GM23338 (cell line): Measurements from ENCODE around the gene SUCLG1. TPM values are rescaled to one million over a fixed set of nuclear protein-coding genes. Genes with fewer than 3 reads are reported as not detected.

Experiments used
- ATAC-seq: fragments of 200-7000 bp; cut with Tn5 transposase; 3 replicates; pipeline ENCODE4 v1.9.1; 2020
- DNase-seq: peaks from one replicate; pipeline ENCODE4 v3.0.0-alpha.2; 2015; ENCODE audit warnings: low spot score
- H2AFZ ChIP-seq: fragments of 200-600 bp; sonication (generic); 2 replicates; pipeline ENCODE4 v1.8.0; 2016; ENCODE audit warnings: antibody characterized with exemption, mild to moderate bottlenecking, moderate library complexity
- H3F3A ChIP-seq: fragments of 200-600 bp; sonication (generic); replicated peaks from 2 replicates; pipeline ENCODE4 v1.8.0; 2017; ENCODE audit warnings: antibody characterized with exemption, mixed run types, low read depth
- H3K27ac ChIP-seq: fragments of 200-600 bp; sonication (generic); 2 replicates; pipeline ENCODE4 v1.6.1; 2016; ENCODE audit warnings: low read depth
- H3K27me3 ChIP-seq: fragments of 200-600 bp; sonication (generic); 2 replicates; pipeline ENCODE4 v1.8.0; 2016; ENCODE audit warnings: mild to moderate bottlenecking, mixed run types, moderate library complexity; ENCODE audit not compliant: insufficient read depth
- H3K36me3 ChIP-seq: fragments of 200-600 bp; sonication (generic); 2 replicates; pipeline ENCODE4 v1.8.0; 2016; ENCODE audit warnings: mild to moderate bottlenecking; ENCODE audit not compliant: insufficient read depth
- H3K4me1 ChIP-seq: fragments of 200-600 bp; sonication (generic); 2 replicates; pipeline ENCODE4 v1.8.0; 2016; ENCODE audit warnings: mild to moderate bottlenecking, moderate library complexity; ENCODE audit not compliant: insufficient read depth
- H3K4me2 ChIP-seq: fragments of 200-600 bp; sonication (generic); 2 replicates; pipeline ENCODE4 v1.7.1; 2017; ENCODE audit warnings: mixed run types
- H3K4me3 ChIP-seq: fragments of 200-600 bp; sonication (generic); 2 replicates; pipeline ENCODE4 v1.6.1; 2016; ENCODE audit warnings: mixed run types
- H3K79me2 ChIP-seq: fragments of 200-600 bp; sonication (generic); replicated peaks from 2 replicates; pipeline ENCODE4 v1.8.0; 2017; ENCODE audit warnings: mild to moderate bottlenecking; ENCODE audit not compliant: insufficient read depth
- H3K9me2 ChIP-seq: fragments of 200-600 bp; sonication (generic); 2 replicates; pipeline ENCODE4 v1.8.0; 2017; ENCODE audit not compliant: insufficient read depth
- H4K20me1 ChIP-seq: fragments of 200-600 bp; sonication (generic); replicated peaks from 2 replicates; pipeline ENCODE4 v1.8.0; 2017; ENCODE audit warnings: mild to moderate bottlenecking; ENCODE audit not compliant: insufficient read depth
- H3K27ac Mint-ChIP-seq: 2 replicates; pipeline ENCODE4 v1.8.0; 2020; ENCODE audit warnings: inconsistent platforms, mild to moderate bottlenecking, moderate library complexity, mixed read lengths
- H3K27me3 Mint-ChIP-seq: 3 replicates; pipeline ENCODE4 v1.8.0; 2022; ENCODE audit warnings: low read depth, mild to moderate bottlenecking, moderate library complexity, mixed read lengths, inconsistent platforms; ENCODE audit not compliant: insufficient read depth, poor library complexity
- H3K36me3 Mint-ChIP-seq: 3 replicates; pipeline ENCODE4 v1.8.0; 2021; ENCODE audit warnings: low read depth, mild to moderate bottlenecking, inconsistent platforms, moderate library complexity, mixed read lengths
- H3K4me1 Mint-ChIP-seq: 3 replicates; pipeline ENCODE4 v1.8.0; 2020; ENCODE audit warnings: mild to moderate bottlenecking, inconsistent platforms, mixed read lengths
- H3K4me3 Mint-ChIP-seq: 3 replicates; pipeline ENCODE4 v1.8.0; 2021; ENCODE audit warnings: moderate library complexity, mild to moderate bottlenecking, inconsistent platforms, mixed read lengths
- H3K9me3 Mint-ChIP-seq: 3 replicates; pipeline ENCODE4 v1.8.0; 2020; ENCODE audit warnings: moderate library complexity, mild to moderate bottlenecking, inconsistent platforms, mixed read lengths
- CREB1 ChIP-seq: fragments of 250-450 bp; sonication (Bioruptor Pico); IDR thresholded peaks from 2 replicates; pipeline ENCODE4 v1.5.0; 2020; ENCODE audit warnings: low read depth, mild to moderate bottlenecking, moderate library complexity
- ETS1 ChIP-seq: IDR thresholded peaks from 2 replicates; pipeline ENCODE4 v1.6.1; 2016; ENCODE audit warnings: antibody characterized with exemption
- EZH2 ChIP-seq: fragments of 200-600 bp; sonication (generic); IDR thresholded peaks from one replicate; pipeline ENCODE4 v1.8.0; 2017; ENCODE audit warnings: antibody characterized with exemption, mild to moderate bottlenecking, low read depth; ENCODE audit not compliant: unreplicated experiment
- EZH2phosphoT487 ChIP-seq: fragments of 200-600 bp; sonication (generic); IDR thresholded peaks from one replicate; pipeline ENCODE4 v1.8.1; 2018; ENCODE audit warnings: antibody characterized with exemption; ENCODE audit not compliant: unreplicated experiment
- JUNB ChIP-seq: IDR thresholded peaks from one replicate; pipeline ENCODE4 v1.6.1; 2016; ENCODE audit warnings: antibody characterized with exemption; ENCODE audit not compliant: unreplicated experiment
- NANOG ChIP-seq: IDR thresholded peaks from 2 replicates; pipeline ENCODE4 v1.6.1; 2016; ENCODE audit warnings: antibody characterized with exemption, borderline replicate concordance
- POLR2AphosphoS5 ChIP-seq: IDR thresholded peaks from 2 replicates; pipeline ENCODE4 v1.6.1; 2016; ENCODE audit warnings: antibody characterized with exemption, low read depth
- REST ChIP-seq: IDR thresholded peaks from one replicate; pipeline ENCODE4 v1.6.1; 2018; ENCODE audit warnings: antibody characterized with exemption; ENCODE audit not compliant: unreplicated experiment
- STAT1 ChIP-seq: IDR thresholded peaks from one replicate; pipeline ENCODE4 v1.6.1; 2016; ENCODE audit warnings: antibody characterized with exemption; ENCODE audit not compliant: unreplicated experiment
- ZNF114 ChIP-seq: fragments of 250-450 bp; sonication (Bioruptor Pico); IDR thresholded peaks from 2 replicates; pipeline ENCODE4 v1.5.0; 2020; ENCODE audit warnings: mild to moderate bottlenecking, moderate library complexity
- ZNF331 ChIP-seq: fragments of 250-450 bp; sonication (Bioruptor Pico); IDR thresholded peaks from 2 replicates; pipeline ENCODE4 v1.5.0; 2020; ENCODE audit warnings: low read depth, mild to moderate bottlenecking, moderate library complexity
- polyA plus RNA-seq: library from polyadenylated mRNA; unstranded; fragments of >200 nt; fragmentation: Nextera tagmentation; extraction: Ambion mirVana; gene quantifications from 2 replicates; pipeline ENCODE4 v1.2.1, GENCODE V29; 2016
- total RNA-seq: library from RNA; depleted of rRNA; stranded (reverse); fragments of >200 nt; shearing (Covaris generic); gene quantifications from 2 replicates; pipeline ENCODE4 v1.2.3, GENCODE V29; 2014
- TF ChIP-seq, protein P1 (sequence below), 2 experiments: fragments of 200-600 bp in 1 of 2; sonication (generic) in 1 of 2; conservative IDR thresholded peaks; 2 replicates each; pipeline versions ENCODE4 v1.5.1 to v1.6.1; 2016 to 2017; ENCODE audit warnings: antibody characterized with exemption in 2 of 2, low read depth in 2 of 2, mild to moderate bottlenecking in 2 of 2, moderate library complexity in 1 of 2
- TF ChIP-seq, protein P2 (sequence below): fragments of 250-450 bp; sonication (Bioruptor Pico); IDR thresholded peaks from 2 replicates; pipeline ENCODE4 v1.5.0; 2020; ENCODE audit warnings: mild to moderate bottlenecking, moderate library complexity

SUCLG1 gene
- total and polyA plus RNA-seq, 2 experiments from 2014 or later: 24.3 to 36.0 TPM

- H3K4me1 ChIP-seq: no peaks in the 10 kb centered on the region
- no peaks in the 10 kb centered on the region for H4K20me1 ChIP-seq
- no peak for ATAC-seq
- TF ChIP-seq REST: no peak
- TF ChIP-seq ETS1: no peak
- no peak for TF ChIP-seq NANOG
- no peak for TF ChIP-seq ZNF114 (CRISPR knock-in tag)
- TF ChIP-seq, protein P1, sequence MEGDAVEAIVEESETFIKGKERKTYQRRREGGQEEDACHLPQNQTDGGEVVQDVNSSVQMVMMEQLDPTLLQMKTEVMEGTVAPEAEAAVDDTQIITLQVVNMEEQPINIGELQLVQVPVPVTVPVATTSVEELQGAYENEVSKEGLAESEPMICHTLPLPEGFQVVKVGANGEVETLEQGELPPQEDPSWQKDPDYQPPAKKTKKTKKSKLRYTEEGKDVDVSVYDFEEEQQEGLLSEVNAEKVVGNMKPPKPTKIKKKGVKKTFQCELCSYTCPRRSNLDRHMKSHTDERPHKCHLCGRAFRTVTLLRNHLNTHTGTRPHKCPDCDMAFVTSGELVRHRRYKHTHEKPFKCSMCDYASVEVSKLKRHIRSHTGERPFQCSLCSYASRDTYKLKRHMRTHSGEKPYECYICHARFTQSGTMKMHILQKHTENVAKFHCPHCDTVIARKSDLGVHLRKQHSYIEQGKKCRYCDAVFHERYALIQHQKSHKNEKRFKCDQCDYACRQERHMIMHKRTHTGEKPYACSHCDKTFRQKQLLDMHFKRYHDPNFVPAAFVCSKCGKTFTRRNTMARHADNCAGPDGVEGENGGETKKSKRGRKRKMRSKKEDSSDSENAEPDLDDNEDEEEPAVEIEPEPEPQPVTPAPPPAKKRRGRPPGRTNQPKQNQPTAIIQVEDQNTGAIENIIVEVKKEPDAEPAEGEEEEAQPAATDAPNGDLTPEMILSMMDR (conservative IDR thresholded peaks at IDR 0.05; ENCODE audit: low read depth in 2 of 2): no peak
- no peak for TF ChIP-seq POLR2AphosphoS5
- no peak for TF ChIP-seq EZH2
- TF ChIP-seq, protein P2, sequence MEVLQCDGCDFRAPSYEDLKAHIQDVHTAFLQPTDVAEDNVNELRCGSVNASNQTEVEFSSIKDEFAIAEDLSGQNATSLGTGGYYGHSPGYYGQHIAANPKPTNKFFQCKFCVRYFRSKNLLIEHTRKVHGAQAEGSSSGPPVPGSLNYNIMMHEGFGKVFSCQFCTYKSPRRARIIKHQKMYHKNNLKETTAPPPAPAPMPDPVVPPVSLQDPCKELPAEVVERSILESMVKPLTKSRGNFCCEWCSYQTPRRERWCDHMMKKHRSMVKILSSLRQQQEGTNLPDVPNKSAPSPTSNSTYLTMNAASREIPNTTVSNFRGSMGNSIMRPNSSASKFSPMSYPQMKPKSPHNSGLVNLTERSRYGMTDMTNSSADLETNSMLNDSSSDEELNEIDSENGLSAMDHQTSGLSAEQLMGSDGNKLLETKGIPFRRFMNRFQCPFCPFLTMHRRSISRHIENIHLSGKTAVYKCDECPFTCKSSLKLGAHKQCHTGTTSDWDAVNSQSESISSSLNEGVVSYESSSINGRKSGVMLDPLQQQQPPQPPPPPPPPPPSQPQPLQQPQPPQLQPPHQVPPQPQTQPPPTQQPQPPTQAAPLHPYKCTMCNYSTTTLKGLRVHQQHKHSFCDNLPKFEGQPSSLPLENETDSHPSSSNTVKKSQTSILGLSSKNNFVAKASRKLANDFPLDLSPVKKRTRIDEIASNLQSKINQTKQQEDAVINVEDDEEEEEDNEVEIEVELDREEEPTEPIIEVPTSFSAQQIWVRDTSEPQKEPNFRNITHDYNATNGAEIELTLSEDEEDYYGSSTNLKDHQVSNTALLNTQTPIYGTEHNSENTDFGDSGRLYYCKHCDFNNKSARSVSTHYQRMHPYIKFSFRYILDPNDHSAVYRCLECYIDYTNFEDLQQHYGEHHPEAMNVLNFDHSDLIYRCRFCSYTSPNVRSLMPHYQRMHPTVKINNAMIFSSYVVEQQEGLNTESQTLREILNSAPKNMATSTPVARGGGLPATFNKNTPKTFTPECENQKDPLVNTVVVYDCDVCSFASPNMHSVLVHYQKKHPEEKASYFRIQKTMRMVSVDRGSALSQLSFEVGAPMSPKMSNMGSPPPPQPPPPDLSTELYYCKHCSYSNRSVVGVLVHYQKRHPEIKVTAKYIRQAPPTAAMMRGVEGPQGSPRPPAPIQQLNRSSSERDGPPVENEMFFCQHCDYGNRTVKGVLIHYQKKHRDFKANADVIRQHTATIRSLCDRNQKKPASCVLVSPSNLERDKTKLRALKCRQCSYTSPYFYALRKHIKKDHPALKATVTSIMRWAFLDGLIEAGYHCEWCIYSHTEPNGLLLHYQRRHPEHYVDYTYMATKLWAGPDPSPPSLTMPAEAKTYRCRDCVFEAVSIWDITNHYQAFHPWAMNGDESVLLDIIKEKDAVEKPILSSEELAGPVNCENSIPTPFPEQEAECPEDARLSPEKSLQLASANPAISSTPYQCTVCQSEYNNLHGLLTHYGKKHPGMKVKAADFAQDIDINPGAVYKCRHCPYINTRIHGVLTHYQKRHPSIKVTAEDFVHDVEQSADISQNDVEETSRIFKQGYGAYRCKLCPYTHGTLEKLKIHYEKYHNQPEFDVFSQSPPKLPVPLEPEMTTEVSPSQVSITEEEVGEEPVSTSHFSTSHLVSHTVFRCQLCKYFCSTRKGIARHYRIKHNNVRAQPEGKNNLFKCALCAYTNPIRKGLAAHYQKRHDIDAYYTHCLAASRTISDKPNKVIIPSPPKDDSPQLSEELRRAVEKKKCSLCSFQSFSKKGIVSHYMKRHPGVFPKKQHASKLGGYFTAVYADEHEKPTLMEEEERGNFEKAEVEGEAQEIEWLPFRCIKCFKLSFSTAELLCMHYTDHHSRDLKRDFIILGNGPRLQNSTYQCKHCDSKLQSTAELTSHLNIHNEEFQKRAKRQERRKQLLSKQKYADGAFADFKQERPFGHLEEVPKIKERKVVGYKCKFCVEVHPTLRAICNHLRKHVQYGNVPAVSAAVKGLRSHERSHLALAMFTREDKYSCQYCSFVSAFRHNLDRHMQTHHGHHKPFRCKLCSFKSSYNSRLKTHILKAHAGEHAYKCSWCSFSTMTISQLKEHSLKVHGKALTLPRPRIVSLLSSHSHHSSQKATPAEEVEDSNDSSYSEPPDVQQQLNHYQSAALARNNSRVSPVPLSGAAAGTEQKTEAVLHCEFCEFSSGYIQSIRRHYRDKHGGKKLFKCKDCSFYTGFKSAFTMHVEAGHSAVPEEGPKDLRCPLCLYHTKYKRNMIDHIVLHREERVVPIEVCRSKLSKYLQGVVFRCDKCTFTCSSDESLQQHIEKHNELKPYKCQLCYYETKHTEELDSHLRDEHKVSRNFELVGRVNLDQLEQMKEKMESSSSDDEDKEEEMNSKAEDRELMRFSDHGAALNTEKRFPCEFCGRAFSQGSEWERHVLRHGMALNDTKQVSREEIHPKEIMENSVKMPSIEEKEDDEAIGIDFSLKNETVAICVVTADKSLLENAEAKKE (CRISPR knock-in tag): no peak
- TF ChIP-seq ZNF331 (CRISPR knock-in tag): no peak
- TF ChIP-seq JUNB: no peak
- no peak for TF ChIP-seq EZH2phosphoT487
- no peak for TF ChIP-seq CREB1 (CRISPR knock-in tag)
- TF ChIP-seq STAT1: no peak
- H3K27ac ChIP-seq: no peak overlapping the region
- H3K4me3 ChIP-seq: no peak overlapping the region
- no peak overlapping the region for H2AFZ ChIP-seq
- no peak overlapping the region for H3K4me2 ChIP-seq
- peaks cover 1% of the 10 kb centered on the region for H3K27me3 Mint-ChIP-seq
- no peak overlapping the region for H3K4me3 Mint-ChIP-seq
- no peak overlapping the region for H3K27ac Mint-ChIP-seq
- H3K27me3 ChIP-seq: no peaks in the 10 kb centered on the region
- peaks cover 7% of the 10 kb centered on the region for H3K36me3 ChIP-seq
- no peaks in the 10 kb centered on the region; the same call in 2 of the 3 replicates for H3K4me1 Mint-ChIP-seq
- peaks cover 65% of the 10 kb centered on the region for H3K36me3 Mint-ChIP-seq
- H3K9me3 Mint-ChIP-seq: no peaks in the 10 kb centered on the region; the same call in 2 of the 3 replicates
- H3K79me2 ChIP-seq: no peaks in the 10 kb centered on the region
- no peak for DNase-seq
- H3K9me2 ChIP-seq: peaks cover 3% of the 10 kb centered on the region; the same call in 1 of the 2 replicates
- H3F3A ChIP-seq: no peaks in the 10 kb centered on the region
Measured at GRCh38 chr2:84441036-84441435, 18.0 kb downstream of the SUCLG1 start.
